GM06990 (cell line): Measurements from ENCODE around the gene UTP18.

Experiments used
- DNase-seq: peaks from one replicate; pipeline ENCODE4 v3.0.0-alpha.2; 2011; ENCODE audit not compliant: insufficient read length; ENCODE audit errors: extremely low read depth
- H3K27me3 ChIP-seq: replicated peaks from 2 replicates; pipeline ENCODE4 v1.6.0; 2011; ENCODE audit warnings: low read length; ENCODE audit not compliant: control insufficient read depth, insufficient read depth
- H3K36me3 ChIP-seq: 2 replicates; pipeline ENCODE4 v1.5.1; 2011; ENCODE audit warnings: low read length; ENCODE audit not compliant: control insufficient read depth, insufficient read depth
- H3K4me3 ChIP-seq: replicated peaks from 2 replicates; pipeline ENCODE4 v1.5.1; 2011; ENCODE audit warnings: low read depth, mild to moderate bottlenecking, control low read depth, low read length
- TF ChIP-seq, protein P1 (sequence below): IDR thresholded peaks from 2 replicates; pipeline ENCODE4 v1.5.1; 2011; ENCODE audit warnings: low read length, control low read depth, mild to moderate bottlenecking, inconsistent platforms; ENCODE audit not compliant: insufficient read depth, poor library complexity, severe bottlenecking

Gene UTP18

DNA sequence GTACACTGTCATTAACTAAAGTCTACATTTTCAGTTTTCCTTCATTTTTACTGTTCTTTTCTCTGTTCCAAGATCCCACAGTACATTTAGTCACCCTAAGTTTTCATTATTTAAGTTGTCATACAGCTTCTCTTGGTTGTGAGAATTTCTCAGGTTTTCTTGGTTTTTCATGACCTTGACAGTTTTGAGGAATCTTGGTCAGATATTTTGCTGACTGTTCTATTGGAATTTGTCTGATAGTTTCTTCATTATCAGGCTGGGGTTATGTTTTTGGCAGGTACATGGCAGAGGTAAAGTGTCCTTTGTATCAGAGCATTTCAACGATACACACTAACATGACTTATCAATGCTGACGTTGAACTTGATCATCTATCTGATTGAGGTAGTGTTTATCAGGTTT lies 20.1 kb upstream of the UTP18 start:
- TF ChIP-seq, protein P1, sequence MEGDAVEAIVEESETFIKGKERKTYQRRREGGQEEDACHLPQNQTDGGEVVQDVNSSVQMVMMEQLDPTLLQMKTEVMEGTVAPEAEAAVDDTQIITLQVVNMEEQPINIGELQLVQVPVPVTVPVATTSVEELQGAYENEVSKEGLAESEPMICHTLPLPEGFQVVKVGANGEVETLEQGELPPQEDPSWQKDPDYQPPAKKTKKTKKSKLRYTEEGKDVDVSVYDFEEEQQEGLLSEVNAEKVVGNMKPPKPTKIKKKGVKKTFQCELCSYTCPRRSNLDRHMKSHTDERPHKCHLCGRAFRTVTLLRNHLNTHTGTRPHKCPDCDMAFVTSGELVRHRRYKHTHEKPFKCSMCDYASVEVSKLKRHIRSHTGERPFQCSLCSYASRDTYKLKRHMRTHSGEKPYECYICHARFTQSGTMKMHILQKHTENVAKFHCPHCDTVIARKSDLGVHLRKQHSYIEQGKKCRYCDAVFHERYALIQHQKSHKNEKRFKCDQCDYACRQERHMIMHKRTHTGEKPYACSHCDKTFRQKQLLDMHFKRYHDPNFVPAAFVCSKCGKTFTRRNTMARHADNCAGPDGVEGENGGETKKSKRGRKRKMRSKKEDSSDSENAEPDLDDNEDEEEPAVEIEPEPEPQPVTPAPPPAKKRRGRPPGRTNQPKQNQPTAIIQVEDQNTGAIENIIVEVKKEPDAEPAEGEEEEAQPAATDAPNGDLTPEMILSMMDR, result no peak
- DNase-seq, result no peak
- Histone ChIP-seq H3K27me3 (no peaks in the 10 kb centered on the region), H3K36me3 (no peaks in the 10 kb centered on the region), H3K4me3 (no peak overlapping the region)

DNA sequence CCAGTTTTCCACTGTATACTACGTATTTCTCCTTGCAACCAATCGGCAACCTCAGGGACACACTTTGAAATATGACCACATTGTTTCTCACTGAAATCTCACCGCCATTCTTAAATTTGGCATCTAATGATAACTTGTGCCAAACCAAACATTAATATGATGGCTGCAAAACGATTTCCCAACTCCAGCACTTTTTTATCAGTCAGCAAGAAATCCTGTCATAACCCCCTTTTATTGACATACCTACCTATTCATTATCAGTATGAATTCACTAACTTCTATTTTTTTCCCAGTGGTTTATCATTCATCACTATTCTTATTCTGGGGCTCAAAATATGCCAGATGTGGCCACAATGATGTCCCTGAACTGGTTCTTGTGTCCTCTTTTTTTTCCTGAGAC lies 16.3 kb upstream of the UTP18 start:
- no peak for DNase-seq
- no peaks in the 10 kb centered on the region for H3K27me3 ChIP-seq
- H3K4me3 ChIP-seq, result no peak overlapping the region
- no peaks in the 10 kb centered on the region for H3K36me3 ChIP-seq
- TF ChIP-seq, protein P1, result no peak

DNA sequence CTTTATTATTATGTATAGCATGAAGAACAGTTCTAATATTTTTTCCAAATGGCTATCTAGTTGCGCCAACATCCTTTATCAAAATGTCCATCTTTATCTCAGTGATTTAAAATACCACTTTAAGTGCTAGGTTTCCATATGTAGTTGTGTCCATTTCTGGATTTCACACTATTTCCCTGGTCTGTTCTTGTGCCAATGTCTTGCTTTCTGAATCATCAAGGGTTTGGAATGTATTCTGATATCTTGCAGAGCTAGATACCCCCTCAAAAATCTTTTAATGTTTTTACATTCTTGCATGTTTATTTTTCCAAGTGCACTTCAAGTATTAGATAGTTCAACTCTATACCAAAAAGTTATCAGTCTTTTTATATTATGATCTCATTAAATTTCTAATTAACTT lies 14.8 kb upstream of the UTP18 start:
- TF ChIP-seq, protein P1, result no peak
- H3K27me3 ChIP-seq, result no peaks in the 10 kb centered on the region
- DNase-seq, result no peak
- H3K4me3 ChIP-seq, result no peak overlapping the region
- H3K36me3 ChIP-seq, result no peaks in the 10 kb centered on the region

DNA sequence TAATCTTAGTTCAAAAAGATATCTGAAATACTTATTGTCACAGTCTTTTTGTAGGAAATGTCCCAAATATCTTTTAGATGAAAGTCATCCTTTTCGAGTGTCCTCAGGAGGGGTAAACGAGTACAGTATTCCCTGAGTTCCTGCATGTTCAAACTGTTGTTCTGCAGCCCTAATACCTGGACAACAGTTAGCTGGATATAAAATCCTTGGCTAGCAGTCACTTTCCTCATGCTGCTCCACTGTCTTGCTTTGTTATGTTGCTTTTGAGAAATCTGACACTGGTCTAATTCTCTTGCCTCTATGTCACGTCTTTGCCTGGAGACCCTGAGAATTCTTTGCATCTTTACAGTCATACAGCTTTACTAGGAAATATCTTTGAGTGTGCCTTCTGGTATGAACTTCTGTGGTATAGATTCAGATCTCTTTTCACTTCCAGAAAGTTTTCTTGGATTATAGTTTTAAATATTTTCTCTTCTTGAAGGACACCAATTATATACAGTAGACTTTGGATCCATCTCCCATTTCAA lies 10.0 kb upstream of the UTP18 start:
- Histone ChIP-seq H3K27me3 (no peaks in the 10 kb centered on the region), H3K36me3 (no peaks in the 10 kb centered on the region; the same call in 1 of the 2 replicates), H3K4me3 (no peak overlapping the region)
- no peak for DNase-seq
- TF ChIP-seq, protein P1, result no peak

DNA sequence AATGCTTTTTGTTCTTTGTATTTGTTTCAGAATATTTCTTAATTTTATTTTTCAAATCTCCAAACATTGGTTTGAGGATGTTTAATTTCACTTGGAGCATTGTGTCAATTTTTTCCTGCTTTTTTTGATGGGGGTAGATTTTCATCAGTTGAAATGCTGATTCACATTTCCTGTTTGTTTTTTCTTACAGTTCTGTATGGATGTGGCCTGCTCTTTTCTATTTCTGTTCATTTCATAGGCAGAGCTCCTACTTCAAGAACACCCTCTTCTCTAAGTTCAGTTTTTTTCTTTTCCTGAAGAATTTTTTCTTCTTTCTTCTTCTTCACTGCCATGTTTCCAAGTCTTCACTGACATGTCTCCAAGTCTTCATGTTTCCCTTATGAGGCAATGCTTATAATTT lies 9.3 kb upstream of the UTP18 start:
- DNase-seq, result no peak
- Histone ChIP-seq H3K36me3 (no peaks in the 10 kb centered on the region; the same call in 1 of the 2 replicates), H3K27me3 (no peaks in the 10 kb centered on the region), H3K4me3 (no peak overlapping the region)
- TF ChIP-seq, protein P1, result no peak

DNA sequence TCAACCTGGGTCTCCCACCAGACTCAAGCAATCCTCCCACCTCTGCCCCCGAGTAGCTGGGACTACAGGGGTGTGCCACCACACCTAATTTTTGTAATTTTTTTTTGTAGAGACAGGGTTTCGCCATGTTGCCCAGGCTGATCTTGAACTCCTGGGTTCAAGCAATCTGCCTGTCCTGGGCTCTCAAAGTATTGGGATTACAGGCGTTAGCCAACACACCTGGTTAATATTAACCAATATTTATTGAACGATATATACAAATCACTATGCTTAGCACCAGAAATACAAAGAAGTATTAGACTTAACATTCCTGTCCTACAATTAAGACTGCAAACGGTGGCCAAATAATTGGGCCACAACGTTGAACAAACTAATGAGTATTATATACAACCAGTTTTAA lies 4.7 kb upstream of the UTP18 start:
- no peak for DNase-seq
- TF ChIP-seq, protein P1, result no peak
- H3K36me3 ChIP-seq, result no peaks in the 10 kb centered on the region; the same call in 1 of the 2 replicates
- H3K4me3 ChIP-seq, result no peak overlapping the region
- H3K27me3 ChIP-seq, result no peaks in the 10 kb centered on the region
